Activated gamma-delta T cell treated with Interleukin-2 at 50 U/mL for 16 hours (primary cell): ENCODE results near the gene DPPA2.
"Not testable (repeated sequence)": the region's sequence is repeated elsewhere in the genome, so short reads cannot be mapped to it uniquely, and the experiment has no call there.

ENCODE experiments used
- DNase-seq: peaks from one replicate; pipeline ENCODE4 v3.0.0-alpha.2; 2020

DPPA2 gene

GRCh38 chr3:109316162-109316730 is at the start of gene DPPA2:
Gene DPPA2, minus strand, starts transcription at chr3:109316517. Its CDS starts 1,975 bp downstream, at chr3:109314542.
- no peak for DNase-seq

GRCh38 chr3:109364088-109364487 is 47.8 kb upstream of the DPPA2 start:
- DNase-seq = no peak

- DNase-seq = no peak
Measured at GRCh38 chr3:109363634-109364033, 47.3 kb upstream of the DPPA2 start.

- DNase-seq = no peak
Measured at GRCh38 chr3:109362823-109363222, 46.5 kb upstream of the DPPA2 start.

GRCh38 chr3:109358809-109359208 is 42.5 kb upstream of the DPPA2 start:
- DNase-seq = not testable (repeated sequence)

GRCh38 chr3:109356442-109357155 is 40.3 kb upstream of the DPPA2 start:
- DNase-seq = no peak

GRCh38 chr3:109355625-109356441 is 39.5 kb upstream of the DPPA2 start:
- no peak for DNase-seq

GRCh38 chr3:109353057-109353456 is 36.7 kb upstream of the DPPA2 start:
- DNase-seq = no peak

- no peak for DNase-seq
Measured at GRCh38 chr3:109351231-109351630, 34.9 kb upstream of the DPPA2 start.

- no peak for DNase-seq
Measured at GRCh38 chr3:109346770-109347295, 30.5 kb upstream of the DPPA2 start.

GRCh38 chr3:109346099-109346498 is 29.8 kb upstream of the DPPA2 start:
- no peak for DNase-seq

- DNase-seq = no peak
Measured at GRCh38 chr3:109339714-109340648, 23.7 kb upstream of the DPPA2 start.

- no peak for DNase-seq
Measured at GRCh38 chr3:109339197-109339596, 22.9 kb upstream of the DPPA2 start.

GRCh38 chr3:109338322-109338721 is 22.0 kb upstream of the DPPA2 start:
- DNase-seq = no peak

GRCh38 chr3:109337393-109337792 is 21.1 kb upstream of the DPPA2 start, which contains the start of gene DPPA4:
Gene DPPA4, minus strand, starts transcription at chr3:109337546. Its CDS starts 29 bp downstream, at chr3:109337517.
- no peak for DNase-seq

- peak; percentile 12 for DNase-seq
Measured at GRCh38 chr3:109336291-109336861, 20.1 kb upstream of the DPPA2 start.

GRCh38 chr3:109334572-109334971 is 18.3 kb upstream of the DPPA2 start:
- DNase-seq = no peak

GRCh38 chr3:109331692-109332091 is 15.4 kb upstream of the DPPA2 start:
- no peak for DNase-seq

GRCh38 chr3:109330405-109330804 is 14.1 kb upstream of the DPPA2 start:
- no peak for DNase-seq

GRCh38 chr3:109328202-109328601 is 11.9 kb upstream of the DPPA2 start:
- DNase-seq = no peak

- no peak for DNase-seq
Measured at GRCh38 chr3:109325657-109326056, 9.3 kb upstream of the DPPA2 start.

GRCh38 chr3:109325109-109325508 is 8.8 kb upstream of the DPPA2 start:
- no peak for DNase-seq
